ENCODE results near the gene IL20.

IL20 gene

DNA sequence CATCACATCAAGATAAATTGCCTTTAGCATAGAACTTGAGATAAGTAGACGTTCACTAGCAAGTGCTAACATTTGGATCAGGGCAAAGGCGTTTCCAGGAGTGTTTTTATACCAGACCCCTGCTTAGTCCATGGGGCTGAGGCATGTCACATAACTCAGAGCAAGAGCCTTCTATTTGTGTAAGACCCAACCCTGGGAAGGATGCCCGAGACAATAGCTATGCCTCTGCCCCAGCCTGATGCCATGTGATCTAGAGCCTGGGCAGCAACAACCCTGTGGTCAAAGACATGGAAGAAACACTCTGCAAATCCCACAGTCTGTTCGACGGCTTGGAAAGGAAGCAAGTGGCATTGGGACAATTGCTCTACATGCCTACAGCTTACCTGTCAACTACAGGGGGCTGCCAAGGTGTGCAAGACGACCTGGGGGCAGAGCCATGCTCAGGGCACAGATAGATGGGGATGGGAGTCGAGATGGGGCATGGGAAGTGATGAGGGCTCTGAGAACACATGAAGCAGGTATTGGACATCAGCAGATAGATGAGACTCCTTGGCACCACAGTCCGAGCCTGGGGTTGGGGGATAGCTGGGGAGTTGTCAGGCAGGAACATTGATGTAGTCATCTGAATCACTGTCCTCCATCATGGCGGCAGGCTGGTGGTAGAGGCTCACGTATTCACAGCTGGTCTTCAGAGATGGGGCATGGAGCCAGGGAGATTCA lies 39.2 kb downstream of the IL20 start:
- DNase-seq: no peak

- DNase-seq: peak; percentile 99
Measured at GRCh38 chr1:206905295-206906164, 40.1 kb downstream of the IL20 start.

DNA sequence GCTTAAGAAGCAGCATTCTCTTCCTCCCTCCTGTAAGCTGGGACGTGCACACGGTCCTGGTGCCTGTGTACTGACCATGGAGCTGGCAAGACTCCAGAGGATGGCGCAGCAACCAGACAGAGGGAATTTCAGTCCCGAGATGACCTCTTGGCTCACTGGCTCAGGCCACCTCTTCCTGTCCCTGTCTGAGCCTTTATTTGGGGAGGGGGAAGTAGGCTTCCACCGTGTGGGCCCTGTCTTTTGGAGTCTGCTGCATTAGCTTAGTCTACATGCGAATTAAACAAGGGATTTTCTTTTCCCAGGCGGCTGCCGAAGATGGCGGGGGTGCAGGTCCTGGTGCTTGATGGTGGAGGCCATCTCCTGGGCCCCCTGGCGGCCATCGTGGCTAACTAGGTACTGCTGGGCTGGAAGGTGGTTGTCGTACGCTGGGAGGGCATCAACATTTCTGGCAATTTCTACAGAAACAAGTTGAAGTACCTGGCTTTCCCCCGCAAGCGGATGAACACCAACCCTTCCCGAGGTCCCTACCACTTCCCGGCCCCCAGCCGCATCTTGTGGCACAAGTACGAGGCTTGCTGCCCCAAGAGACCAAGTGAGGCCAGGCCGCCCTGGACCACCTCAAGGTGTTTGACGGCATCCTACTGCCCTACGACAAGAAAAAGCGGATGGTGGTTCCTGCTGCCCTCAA lies 42.0 kb downstream of the IL20 start:
- DNase-seq: no peak

DNA sequence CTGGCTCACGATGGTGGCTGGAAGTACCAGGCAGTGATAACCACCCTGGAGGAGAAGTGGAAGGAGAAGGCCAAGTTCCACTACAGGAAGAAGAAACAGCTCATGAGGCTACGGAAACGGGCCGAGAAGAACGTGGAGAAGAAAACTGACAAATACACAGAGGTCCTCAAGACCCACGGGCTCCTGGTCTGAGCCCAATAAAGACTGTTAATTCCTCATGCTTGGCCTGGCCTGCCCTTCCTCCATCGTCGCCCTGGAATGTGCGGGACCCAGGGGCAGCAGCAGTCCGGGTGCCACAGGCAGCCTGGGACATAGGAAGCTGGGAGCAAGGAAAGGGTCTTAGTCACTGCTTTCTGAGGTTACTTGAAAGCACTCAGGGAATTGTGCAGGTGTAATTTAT lies 42.6 kb downstream of the IL20 start:
- no peak for DNase-seq

DNA sequence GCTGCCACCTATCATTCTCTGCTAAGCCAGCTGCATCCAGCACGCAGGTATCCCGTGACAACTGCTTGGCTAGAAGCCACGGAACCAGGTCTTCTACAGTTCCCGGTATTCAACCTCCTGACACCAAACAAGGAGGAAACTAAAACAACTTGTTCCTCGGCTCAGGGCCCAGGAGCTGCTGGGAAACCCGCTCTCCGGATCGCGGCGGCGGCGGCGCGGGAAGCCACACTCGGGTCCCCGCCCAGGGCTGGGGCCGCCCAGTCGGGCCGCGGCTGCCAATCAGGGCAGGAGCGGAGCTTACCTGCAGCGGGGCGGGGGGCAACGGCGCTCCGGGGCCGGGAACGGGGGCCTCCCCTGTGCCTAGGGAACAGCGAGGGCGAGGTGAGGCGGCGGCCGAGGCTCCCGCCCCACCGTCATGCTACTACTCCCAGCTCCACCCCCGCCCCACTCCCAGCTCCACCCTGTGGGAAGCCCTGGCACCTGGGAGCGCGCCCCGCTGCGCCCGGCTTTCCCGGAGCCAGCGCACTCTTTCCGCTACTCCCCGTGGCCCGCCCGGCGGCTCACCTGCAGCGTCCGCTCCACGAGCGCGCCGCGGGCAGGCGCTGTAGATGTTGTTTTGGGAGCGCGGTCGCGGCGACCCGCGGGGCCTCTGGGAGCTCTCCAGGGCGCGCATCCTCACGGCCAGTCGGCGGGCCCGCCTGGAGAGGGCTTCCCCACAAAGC lies 43.9 kb downstream of the IL20 start:
- DNase-seq: no peak

DNA sequence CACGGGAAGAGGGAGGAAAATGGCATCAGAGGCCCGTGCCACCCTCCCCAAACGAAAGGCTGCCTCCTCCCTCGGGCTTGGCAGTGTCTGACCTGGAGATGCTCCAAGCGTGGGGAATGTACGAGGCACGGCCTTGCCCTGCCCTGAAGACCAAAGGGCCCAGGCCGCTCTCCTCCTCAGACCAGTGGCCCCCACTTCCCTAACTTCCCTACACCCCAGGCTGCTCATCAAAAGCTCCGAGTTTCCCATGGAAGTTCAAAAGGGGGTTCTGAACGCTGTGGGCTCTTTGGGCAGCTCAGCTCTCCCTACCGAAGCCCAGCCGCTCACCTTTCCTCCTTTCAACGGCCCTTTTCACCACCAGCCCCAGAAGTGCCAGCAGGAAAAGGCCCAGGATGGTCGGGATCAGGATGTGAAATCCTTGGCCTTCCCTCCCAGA lies 44.5 kb downstream of the IL20 start:
- no peak for DNase-seq

DNA sequence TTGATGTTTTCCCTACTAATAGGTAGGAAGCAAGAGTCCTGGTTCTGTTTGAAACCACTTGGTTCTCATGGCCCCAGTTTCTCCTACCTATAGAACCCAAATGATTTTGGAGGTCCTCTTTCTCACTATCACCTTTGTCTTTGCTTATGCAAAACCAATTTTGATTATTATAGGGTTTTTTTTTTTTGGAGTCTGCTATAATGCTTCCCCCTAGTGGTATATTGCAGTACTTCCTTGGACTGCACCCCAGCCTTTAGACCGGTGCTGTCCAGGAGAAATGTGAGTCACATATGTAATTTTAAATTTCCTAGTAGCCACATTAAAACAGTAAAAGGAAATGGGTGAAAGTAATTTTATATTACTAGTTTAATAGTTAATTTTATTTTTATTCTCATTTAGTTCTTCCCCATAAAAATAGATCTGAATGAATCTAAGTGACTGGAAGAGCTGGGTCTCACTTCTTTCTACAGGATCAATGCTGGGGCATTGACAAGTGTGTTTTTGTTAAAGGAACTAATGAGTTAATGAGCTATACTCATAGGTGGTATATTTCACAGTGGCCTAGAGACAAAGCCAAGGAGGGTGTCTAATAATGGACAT lies 45.7 kb downstream of the IL20 start:
- peak; percentile 64 for DNase-seq

DNA sequence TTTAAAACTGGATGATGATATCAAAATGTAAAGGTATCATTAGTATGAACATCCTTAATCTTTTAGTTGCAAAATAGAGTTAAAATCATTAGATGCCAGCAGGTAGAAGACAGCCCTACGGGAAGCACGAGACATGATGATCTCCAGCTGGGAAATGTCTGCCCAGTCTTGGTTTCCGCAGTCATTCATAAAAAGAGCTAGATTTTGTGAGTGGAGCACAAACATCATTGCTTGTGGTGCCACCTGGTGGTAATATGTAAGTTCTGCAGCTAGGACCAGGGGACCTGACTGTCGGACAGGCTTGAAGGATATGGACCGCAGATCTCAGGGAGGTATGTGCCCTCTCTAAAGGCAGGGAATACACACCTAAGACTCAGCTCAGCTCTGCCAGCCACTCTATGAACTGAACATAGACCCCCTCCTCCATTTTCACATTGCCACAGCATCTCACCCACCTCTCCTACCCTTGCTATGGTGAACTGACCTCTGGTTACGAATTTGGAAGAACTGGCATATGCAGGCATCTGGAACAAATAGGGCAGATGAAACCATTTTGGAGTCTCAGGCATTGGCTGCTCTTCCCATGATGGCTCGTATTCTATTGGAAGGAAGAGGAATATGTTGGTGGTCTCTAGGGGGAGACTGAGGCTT lies 47.1 kb downstream of the IL20 start:
- peak; percentile 75 for DNase-seq

GRCh38 chr1:206913766-206914537 lies 48.5 kb downstream of the IL20 start:
- no peak for DNase-seq

- DNase-seq: no peak
Measured at GRCh38 chr1:206915030-206915735, 49.8 kb downstream of the IL20 start.

DNA sequence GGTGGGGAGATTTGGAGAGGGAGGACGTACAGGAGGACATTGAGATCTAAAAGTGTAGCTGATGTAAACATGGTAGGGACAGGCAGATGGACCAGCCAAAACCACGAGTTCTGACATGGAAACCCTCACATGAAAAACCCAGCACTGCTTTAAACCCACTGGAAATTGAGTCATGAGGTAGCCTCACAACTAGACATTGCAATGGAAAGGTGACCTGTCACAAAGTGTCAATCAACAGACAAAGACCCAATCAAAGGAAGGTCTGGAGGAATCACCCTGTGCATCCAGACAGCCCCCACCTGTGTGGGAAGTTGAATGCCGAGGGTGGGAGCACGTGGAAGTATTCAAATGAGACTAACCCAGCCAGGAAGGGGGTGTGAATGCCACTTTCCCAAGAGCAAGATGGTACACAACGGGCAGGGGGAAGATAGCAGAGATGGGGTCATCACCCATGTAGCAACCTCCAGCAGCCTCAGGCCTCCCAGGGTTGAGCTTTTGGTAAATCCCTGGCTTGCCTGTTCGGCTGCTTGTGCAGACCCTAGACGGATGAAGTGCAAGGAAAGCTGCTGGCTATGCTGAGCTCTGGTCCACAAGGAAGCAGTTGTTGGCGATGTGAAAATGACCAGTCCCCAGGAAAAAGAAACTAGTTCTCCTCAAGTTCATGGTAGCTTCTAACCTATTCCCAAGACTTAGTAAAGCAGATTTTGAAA lies 50.7 kb downstream of the IL20 start:
- no peak for DNase-seq

DNA sequence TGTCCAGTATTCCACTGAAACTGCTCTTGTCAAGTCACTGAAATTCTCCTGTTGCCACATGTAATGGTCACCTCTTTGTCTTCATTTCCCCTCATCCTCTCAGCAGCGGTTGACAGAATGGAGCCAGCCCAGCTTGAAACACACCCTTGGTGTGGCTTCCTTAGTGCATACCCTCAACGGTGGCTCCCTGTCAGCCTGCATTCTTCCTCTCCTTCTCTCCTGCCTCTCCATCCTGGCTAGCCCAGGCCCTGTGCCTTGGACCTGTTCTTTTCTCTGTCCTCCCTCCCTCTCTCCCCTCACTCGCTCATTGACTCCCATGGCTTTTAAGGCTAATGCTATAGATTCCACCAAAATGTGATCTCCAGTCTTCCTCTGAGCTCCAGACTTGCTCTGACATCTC lies 52.7 kb downstream of the IL20 start:
- no peak for DNase-seq

All from fibroblast of skin of back (primary cell).